GM06990 (cell line): ENCODE measurements around the gene KDM6A.
A peak's percentile ranks its signal among the peaks of the same experiment; 100 is the strongest.

Experiments used
- DNase-seq: peaks from one replicate; pipeline ENCODE4 v3.0.0-alpha.2; 2011; ENCODE audit not compliant: insufficient read length; ENCODE audit errors: extremely low read depth
- H3K27me3 ChIP-seq: replicated peaks from 2 replicates; pipeline ENCODE4 v1.6.0; 2011; ENCODE audit warnings: low read length; ENCODE audit not compliant: control insufficient read depth, insufficient read depth
- H3K36me3 ChIP-seq: 2 replicates; pipeline ENCODE4 v1.5.1; 2011; ENCODE audit warnings: low read length; ENCODE audit not compliant: control insufficient read depth, insufficient read depth
- H3K4me3 ChIP-seq: replicated peaks from 2 replicates; pipeline ENCODE4 v1.5.1; 2011; ENCODE audit warnings: low read depth, mild to moderate bottlenecking, control low read depth, low read length
- TF ChIP-seq, protein P1 (sequence below): IDR thresholded peaks from 2 replicates; pipeline ENCODE4 v1.5.1; 2011; ENCODE audit warnings: low read length, control low read depth, mild to moderate bottlenecking, inconsistent platforms; ENCODE audit not compliant: insufficient read depth, poor library complexity, severe bottlenecking

The KDM6A gene

GRCh38 chrX:44972132-44972531, 99.1 kb downstream of the KDM6A start:
- no peak overlapping the region for H3K4me3 ChIP-seq
- H3K36me3 ChIP-seq: no peaks in the 10 kb centered on the region; the same call in 1 of the 2 replicates
- TF ChIP-seq, protein P1, sequence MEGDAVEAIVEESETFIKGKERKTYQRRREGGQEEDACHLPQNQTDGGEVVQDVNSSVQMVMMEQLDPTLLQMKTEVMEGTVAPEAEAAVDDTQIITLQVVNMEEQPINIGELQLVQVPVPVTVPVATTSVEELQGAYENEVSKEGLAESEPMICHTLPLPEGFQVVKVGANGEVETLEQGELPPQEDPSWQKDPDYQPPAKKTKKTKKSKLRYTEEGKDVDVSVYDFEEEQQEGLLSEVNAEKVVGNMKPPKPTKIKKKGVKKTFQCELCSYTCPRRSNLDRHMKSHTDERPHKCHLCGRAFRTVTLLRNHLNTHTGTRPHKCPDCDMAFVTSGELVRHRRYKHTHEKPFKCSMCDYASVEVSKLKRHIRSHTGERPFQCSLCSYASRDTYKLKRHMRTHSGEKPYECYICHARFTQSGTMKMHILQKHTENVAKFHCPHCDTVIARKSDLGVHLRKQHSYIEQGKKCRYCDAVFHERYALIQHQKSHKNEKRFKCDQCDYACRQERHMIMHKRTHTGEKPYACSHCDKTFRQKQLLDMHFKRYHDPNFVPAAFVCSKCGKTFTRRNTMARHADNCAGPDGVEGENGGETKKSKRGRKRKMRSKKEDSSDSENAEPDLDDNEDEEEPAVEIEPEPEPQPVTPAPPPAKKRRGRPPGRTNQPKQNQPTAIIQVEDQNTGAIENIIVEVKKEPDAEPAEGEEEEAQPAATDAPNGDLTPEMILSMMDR: no peak
- no peaks in the 10 kb centered on the region for H3K27me3 ChIP-seq
- no peak for DNase-seq

GRCh38 chrX:44973420-44973932, 100.5 kb downstream of the KDM6A start:
- Histone ChIP-seq H3K4me3 (no peak overlapping the region), H3K36me3 (no peaks in the 10 kb centered on the region; the same call in 1 of the 2 replicates), H3K27me3 (no peaks in the 10 kb centered on the region)
- TF ChIP-seq, protein P1: no peak
- DNase-seq: no peak

- TF ChIP-seq, protein P1: no peak
- Histone ChIP-seq H3K27me3 (no peaks in the 10 kb centered on the region), H3K36me3 (no peaks in the 10 kb centered on the region; the same call in 1 of the 2 replicates), H3K4me3 (no peak overlapping the region)
- DNase-seq: no peak
These were observed 101.5 kb downstream of the KDM6A start for GRCh38 chrX:44974451-44974850.

GRCh38 chrX:44975666-44976263, 102.8 kb downstream of the KDM6A start:
- Histone ChIP-seq H3K27me3 (no peaks in the 10 kb centered on the region), H3K36me3 (no peaks in the 10 kb centered on the region; the same call in 1 of the 2 replicates), H3K4me3 (no peak overlapping the region)
- DNase-seq: peak; percentile 22
- TF ChIP-seq, protein P1: no peak

DNA sequence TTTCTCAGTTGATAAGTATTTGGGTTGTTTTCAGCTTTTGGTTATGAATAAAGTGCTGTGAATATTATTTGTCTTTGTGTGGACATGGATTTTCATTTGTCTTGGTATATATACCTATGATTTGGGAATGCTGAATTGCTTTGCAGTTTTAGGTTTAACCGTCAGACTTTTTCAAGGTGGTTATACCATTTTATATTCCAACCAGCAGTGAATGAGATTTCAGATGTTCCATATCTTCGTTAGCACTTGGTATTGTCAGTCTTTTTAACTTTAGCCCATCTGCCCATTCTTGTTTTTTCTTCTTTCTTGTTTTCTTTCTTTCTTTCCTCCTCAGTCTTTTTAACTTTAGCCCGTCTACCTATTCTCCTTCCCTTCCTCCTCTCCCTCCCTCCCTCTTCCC, 106.0 kb downstream of the KDM6A start:
- TF ChIP-seq, protein P1: no peak
- no peaks in the 10 kb centered on the region for H3K27me3 ChIP-seq
- H3K36me3 ChIP-seq: no peaks in the 10 kb centered on the region; the same call in 1 of the 2 replicates
- no peak overlapping the region for H3K4me3 ChIP-seq
- no peak for DNase-seq

DNA sequence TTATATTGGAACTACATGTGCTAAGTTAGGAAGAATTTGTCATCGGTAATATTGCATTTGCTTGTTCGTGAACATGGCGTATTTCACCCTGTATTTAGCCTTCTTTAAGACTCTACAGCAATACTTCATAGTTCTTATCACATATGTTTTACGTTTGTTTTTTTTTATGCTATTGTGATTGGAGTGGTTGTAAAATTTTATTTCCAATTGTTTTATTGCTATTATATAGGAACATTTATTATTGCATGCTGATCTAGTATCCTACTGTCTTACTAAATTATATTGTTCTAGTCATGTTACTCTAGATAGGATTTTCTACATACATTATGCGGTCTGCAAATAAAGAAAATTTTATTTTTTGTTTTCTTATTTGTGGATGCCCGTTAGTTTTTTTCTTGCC, 107.4 kb downstream of the KDM6A start:
- no peak for DNase-seq
- Histone ChIP-seq H3K4me3 (no peak overlapping the region), H3K27me3 (no peaks in the 10 kb centered on the region), H3K36me3 (no peaks in the 10 kb centered on the region; the same call in 1 of the 2 replicates)
- TF ChIP-seq, protein P1: no peak
